Stimulated activated CD4-positive, alpha-beta T cell treated with anti-CD3 and anti-CD28 coated beads, Interleukin-12 subunit alpha, Interleukin-12 subunit beta, amount 100 ng/mL, for 4 hours (primary cell): Measurements from ENCODE around the gene SNAPC3.
"Not testable (repeated sequence)": the region's sequence is repeated elsewhere in the genome, so short reads cannot be mapped to it uniquely, and the experiment has no call there.

Experiments
- DNase-seq: peaks from one replicate; pipeline ENCODE4 v3.0.0-alpha.2; 2020

Gene SNAPC3

DNA sequence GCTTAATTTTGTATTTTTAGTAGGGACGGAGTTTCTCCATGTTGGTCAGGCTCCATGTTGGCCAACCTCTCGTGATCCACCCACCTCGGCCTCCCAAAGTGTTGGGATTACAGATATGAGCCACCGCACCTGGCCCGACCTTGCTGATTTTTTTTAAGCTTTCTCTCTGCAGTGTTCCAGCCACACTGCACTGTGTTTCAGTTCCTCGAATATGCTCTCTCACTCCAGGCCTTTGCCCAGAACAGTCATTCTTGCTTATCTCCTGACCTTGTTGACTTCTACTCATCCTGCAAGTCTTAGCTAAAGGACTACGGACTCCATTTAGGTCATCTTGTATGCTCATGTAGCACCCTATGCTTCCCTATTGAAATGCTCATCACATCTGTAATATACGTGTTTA, 3.3 kb downstream of the SNAPC3 start:
- DNase-seq, result no peak

DNA sequence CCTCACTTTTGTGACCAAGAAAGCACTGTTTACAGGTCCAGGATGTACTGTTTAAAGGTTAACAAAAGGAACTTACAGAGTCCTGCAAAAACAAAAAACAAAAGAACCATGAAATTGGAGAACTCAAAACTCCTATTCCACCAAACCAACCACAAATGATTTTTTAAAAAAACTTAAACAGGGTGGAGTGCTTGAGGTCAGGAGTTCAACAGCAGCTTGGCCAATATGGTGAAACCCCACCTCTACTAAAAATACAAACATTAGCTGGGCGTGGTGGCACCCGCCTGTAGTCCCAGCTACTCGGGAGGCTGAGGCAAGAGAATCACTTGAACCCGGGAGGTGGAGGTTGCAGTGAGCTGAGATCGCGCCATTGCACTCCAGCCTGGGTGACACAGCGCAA, 5.0 kb downstream of the SNAPC3 start:
- not testable (repeated sequence) for DNase-seq

DNA sequence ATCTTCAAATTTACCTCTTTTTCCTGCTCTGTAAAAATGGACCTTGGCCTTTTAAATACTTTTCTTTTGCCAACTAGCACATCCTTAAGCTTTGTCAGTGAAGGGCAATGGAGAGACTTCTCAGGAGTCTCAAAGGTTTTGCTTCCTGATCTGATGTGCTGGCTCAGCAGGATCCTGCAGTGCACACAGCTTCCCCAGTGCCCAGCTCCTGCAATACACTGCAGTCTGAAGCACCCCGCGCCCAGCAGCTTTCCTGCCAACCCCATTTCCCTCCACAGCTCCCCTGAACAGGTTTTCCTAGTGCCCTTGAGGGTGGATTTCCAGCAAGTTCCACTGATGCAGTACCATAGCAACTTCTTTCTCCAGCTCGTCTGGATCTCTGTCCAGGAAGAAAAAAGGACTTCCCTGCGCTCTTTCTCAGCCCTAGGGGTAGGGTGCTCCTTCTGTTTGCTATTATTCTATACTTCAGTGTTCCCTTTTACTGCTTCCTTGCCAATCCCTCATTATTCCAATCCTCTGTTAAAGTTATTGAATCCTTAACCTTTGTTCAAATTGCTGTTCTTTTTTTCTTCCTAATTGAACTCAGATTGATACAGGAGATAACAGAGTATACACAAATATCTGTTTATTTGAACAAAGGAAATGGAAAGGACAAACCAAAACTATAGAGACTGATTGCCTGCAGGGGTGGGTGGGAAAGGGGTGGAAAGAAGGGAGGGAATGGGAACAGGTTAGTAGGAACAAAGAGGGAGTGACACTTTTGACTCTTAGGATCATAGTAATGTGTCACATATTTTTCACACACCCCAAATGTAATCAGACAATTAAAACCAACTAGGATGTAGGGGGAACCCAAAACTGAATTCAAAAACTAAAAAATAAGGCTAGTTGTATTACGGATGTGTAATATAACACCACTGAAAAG, 8.5 kb downstream of the SNAPC3 start:
- DNase-seq, result no peak

DNA sequence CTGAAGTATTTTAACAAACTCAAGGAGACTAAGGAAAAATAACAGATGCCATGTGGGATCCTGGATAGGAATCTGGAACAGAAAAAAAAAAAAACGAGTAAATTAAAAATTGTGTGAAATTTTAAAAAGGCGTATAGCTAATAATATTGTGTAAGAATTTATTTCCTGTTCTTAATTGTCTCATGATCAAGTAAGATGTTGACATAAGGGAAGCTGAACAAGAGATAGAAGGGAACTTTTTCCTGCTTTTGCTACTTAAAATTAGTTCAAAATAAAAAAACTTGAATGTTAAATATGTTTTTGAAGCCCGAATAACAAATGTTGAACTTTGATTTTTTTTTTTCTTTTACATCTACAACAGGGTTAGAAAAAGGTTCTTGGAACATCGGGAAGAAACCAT, 10.5 kb downstream of the SNAPC3 start:
- no peak for DNase-seq

DNA sequence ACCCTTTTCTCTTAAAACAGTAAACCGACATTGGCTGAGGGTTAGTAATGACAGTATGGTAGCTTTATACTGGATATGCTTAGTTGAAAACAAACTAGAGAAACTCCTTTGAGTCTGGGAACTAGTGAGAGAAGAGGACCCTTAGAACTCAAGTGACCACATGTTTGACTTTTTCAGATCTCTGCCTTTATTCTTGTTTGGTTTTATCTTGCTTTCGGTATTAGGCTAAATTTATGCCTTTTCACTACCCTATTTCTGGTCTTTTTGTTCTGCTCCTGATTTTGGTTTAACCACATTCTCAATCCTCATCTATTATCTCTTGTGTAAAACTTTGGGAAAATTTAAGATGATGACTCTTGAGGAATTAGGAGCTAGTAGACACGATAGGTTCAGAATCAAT, 11.0 kb downstream of the SNAPC3 start:
- DNase-seq, result no peak

DNA sequence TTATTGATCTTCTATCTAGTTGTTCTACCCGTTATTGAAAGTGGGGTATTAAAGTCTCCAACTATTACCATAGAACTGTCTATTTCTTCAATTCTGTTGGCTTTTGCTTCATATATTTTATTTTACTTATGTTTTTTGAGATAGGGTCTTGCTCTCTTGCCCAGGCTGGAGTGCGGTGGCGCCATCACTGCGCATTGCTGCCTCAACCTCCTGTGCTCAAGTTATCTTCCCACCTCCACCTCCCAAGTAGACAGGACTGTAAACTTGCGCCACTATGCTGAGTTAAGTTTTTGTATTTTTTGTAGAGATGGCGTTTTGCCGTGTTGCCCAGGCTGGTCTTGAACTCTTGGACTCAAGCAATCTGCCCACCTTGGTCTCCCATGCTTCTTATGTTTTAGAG, 16.2 kb downstream of the SNAPC3 start:
- DNase-seq, result no peak

DNA sequence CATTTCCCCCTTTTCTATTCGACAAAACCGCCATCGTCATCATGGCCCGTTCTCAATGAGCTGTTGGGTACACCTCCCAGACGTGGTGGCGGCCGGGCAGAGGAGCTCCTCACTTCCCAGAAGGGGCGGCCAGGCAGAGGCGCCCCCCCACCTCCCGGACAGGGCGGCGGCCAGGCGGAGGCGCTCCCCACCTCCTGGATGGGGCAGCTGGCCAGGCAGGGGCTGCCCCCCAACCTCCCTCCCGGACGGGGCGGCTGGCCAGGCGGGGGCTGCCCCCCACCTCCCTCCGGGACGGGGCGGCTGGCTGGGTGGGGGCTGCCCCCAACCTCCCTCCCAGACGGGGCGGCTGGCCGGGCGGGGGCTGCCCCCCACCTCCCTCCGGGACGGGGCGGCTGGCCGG, 19.2 kb downstream of the SNAPC3 start:
- DNase-seq, result not testable (repeated sequence)

DNA sequence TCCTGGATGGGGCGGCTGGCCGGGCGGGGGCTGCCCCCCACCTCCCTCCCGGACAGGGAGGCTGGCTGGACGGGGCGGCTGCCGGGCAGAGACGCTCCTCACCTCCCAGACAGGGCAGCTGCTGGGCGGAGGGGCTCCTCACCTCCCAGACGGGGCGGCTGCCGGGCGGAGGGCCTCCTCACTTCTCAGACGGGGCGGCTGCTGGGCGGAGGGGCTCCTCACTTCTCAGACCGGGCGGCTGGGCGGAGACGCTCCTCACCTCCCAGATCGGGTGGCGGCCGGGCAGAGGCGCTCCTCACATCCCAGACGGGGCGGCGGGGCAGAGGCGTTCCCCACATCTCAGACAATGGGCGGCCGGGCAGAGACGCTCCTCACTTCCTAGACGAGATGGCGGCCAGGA, 19.6 kb downstream of the SNAPC3 start:
- not testable (repeated sequence) for DNase-seq

DNA sequence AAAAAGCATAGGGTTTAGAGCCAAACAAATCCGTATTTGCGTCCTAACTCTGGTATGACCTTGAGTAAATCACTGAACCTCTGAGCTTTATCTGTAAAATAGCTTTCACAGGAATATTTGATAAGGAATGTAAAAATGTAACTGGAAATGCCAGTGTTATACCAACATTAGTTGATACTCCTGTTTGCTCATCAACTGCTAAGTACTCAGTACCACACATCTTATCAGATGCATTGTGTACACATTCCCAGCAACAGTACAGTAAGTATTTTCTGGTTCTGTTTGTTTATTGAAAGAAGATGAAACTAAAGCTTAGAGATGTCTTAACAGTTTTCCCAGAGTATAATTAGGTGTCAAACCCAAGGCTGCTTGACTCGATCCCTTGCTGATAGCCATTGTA, 21.5 kb downstream of the SNAPC3 start:
- no peak for DNase-seq

DNA sequence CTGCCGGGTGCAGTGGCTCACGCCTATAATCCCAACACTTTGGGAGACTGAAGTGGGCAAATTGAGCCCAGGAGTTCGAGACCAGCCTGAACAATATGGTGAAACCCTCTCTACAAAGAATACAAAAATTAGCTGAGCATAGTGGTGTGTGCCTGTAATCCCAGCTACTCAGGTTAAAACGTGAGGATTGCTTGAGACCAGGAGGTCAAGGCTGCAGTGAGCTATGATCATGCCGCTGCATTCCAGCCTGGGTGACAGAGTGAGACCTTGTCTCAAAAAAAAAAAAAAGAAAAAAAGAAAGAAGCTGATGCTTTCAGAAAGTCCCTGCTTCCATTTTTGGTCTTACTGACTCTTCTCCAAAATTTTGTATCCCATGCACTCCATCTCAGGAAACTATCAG, 31.3 kb downstream of the SNAPC3 start:
- no peak for DNase-seq

DNA sequence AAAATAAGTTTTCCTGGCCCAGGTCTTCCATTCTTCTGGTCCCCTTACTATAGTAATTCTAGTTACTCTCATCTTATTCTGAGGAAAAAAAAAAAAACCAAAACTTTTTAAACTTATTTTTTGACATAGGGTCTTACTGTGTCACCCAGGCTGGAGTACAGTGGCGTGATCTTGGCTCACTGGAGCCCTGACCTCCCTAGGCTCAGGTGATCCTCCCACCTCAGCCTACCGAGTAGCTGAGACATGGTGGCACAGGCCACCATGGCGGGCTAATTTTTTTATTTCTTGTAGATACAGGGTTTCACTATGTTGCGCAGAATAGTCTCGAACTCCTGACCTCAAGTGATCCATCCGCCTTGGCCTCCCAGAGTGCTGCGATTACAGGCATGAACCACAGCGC, 38.4 kb downstream of the SNAPC3 start:
- no peak for DNase-seq

DNA sequence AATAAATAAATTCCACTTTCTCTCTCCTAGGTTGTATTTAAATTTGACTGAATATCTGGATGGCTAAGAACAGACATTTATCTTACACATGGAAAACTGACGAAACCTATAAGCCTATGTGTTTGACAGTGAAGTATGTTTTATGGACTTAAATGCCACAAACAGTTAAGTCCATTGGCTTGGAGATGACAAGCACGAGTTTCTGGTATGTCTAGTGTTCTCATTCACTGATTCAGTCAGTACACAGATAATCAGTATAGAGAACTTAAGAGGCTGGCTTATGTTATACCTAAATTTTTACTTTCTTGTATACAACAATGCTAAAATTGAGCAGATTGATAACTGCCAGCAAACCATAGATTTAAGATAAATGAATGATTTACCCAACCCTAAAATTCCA, 38.9 kb downstream of the SNAPC3 start:
- no peak for DNase-seq

DNA sequence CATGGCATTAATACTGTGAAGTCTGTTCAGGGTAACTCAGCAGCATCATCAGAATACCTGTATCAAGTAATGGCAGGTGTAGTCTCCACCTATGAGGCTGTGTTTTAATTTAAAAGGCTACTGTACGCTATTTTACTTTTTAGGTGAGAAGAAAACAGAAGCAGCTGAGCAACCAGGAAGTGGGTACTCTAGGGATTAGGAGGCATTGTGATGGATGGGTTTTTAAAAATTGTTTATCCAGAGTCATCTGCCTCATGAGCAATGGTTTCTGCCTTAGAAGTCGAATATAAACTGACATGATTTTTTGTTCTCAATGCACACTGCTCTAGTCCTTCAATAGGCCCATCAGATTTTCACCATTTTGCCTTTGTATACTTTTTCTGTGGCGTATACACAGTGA, 45.5 kb downstream of the SNAPC3 start:
- DNase-seq, result no peak

DNA sequence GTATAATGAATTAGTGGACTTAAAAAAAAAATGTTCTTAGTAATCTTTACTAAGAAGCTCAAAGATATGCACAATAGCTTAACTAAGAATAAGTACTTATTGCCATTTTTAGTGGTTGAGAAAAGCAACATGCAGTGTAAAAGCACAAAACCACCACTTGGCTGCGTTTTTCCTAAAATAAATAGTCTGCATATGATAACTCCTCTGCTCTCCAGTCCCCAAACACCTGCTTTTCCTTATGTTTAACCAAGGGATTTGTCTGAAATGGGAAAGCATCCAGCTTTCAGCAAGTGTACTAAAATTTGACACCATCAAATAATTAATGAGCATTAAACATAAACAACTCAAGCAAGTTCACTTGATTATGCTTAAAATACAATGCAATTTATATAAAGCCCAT, 46.7 kb downstream of the SNAPC3 start:
- DNase-seq, result no peak

DNA sequence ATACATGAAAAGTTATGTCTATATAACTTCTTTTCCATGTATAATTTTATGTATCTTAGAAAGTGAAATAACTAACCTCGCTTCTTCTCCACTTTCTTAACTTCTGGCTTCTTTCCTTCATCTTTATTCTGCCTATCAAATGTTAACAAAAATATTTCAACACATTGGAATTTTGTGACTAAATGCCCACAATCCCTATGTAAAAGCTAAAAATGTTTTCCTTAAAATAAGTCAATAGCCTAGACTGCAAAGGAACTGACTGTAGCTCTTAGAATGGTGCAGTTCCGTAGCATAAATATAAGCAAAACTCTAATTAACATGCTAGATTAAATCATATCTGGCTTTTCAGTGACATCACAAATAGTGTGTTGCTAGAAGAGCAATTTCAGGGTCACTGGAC, 47.2 kb downstream of the SNAPC3 start:
- no peak for DNase-seq

DNA sequence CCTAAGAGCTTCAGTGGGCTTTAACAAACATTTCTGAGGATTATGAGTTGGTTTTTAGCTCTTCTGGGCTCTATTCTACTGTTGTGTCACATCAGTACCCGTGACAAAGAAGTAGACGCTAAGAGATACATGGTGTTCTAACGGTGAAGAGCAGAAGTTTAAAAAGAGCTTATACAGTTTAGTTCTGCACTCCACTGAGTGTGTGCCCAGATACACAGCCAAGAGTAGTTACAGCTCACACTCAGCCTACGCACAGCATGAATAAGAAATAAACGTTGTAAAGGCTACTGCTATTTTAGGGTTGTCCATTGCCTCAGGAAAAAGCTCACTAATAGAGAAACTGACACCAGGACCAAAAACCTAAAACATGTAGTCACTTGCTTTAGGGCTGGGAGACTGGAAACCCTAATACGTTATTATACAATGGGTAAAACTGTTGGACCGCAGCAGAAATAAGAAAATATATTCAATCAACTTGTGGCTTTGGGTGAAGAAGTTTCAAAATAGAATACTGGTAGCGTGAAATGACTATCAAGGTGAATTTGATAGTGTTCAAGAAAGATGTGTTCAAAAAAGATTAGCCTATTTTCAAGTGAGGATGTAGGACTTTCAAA, 53.4 kb downstream of the SNAPC3 start:
- no peak for DNase-seq

DNA sequence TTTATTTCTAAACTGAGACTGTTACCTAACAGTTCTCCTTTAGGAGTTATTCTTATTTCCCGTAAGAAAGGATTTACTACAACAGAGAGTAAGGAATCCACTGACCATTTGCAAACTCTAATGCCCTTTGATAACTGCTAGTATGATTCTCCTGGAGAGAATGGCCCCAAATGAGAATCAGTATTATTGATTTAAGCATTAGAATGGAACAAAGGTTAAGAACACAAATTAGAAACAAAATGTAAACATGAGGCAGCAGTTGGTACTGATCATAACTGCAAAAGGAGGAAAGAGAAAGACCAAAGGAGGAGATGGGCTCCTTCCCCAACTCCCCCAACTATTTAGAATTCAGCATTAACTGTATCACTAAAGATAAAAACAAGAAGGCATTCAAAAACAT, 57.4 kb downstream of the SNAPC3 start:
- DNase-seq, result no peak

DNA sequence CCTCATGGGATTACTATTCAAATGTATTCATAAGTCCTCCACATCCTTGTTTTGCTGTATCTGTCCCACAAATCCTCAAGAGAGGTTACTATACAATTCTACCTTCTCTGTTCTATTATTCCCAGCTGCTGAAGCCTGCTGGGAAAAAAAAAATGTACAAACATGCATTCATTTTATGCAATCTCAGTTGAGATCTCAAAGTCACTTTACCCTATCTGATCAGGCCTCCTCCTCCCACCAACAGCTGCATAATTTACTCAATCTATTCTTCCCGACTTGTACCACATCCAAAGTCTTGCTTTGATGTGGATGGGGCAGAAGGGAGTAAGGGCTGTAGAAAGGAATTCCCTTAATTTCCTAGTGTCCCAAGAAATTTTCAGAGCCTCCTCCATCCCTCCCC, 59.5 kb downstream of the SNAPC3 start:
- DNase-seq, result no peak

DNA sequence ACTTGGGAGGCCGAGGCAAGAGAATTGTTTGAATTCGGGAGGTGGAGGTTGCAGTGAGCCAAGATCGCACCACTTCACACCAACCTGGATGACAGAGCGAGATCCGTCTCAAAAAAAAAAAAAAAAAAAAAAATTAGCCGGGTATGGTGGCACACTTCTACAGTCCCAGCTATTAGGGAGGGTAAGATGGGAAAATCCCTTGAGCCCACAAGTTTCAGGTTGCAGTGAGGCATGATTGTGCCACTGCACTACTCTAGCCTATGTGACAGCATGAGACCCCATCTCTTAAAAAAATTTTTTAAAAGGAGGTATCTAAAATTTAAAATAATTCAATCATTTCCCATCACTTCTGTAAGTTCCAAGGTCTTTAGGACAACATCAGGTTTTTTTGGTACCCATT, 62.1 kb downstream of the SNAPC3 start:
- DNase-seq, result no peak

DNA sequence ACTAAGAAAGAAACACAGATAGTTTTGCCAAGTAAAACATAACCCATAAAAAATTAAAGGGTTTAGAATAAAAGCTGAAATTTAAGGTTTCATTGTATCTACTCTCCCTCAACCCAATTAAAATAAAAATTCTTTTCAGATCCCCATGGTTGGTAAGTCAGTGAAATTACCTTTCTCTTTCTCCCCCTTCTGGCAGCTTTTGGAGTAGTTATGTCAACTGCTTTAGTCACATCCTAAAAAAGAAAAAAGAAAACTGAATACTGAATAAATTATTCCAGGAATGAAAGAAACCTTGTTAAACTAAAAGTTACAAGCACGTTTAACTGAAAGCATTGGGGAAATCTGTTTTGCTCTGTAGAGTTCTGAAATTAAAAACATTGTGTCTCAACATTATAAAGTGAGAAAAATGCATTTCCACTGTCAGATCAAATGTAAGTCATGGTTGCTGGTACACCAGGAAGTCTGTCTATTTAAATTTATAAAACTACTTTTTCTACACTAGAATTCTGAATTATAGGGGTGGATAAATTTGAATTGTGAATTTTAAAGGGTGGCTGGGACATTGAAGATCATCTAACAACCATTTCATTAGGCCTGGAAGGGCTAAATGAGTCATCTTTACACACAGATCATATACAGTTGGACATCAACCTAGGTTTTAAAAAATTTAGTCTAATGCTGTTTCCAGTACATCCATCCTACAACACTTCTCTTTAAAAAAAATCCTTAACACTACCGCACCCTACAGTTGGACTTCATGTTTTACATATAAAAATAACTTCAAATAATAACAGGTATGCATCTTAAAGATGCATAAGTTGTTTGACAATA, 63.4 kb downstream of the SNAPC3 start:
- DNase-seq, result no peak

DNA sequence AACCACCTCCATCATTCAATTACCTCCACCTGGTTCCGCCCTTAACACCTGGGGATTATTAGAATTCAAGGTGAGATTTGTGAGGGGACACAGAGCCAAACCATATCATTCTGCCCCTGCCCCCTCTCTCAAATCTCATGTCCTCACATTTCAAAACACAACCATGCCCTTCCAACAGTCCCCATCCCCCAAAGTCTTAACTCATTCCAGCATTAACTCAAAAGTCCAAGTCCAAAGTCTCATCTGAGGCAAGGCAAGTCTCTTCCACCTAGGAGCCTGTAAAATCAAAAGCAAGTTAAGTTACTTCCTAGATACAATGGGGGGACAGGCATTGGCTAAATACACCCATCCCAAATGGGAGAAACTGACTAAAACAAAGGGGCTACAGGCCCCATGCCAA, 69.3 kb downstream of the SNAPC3 start:
- no peak for DNase-seq

DNA sequence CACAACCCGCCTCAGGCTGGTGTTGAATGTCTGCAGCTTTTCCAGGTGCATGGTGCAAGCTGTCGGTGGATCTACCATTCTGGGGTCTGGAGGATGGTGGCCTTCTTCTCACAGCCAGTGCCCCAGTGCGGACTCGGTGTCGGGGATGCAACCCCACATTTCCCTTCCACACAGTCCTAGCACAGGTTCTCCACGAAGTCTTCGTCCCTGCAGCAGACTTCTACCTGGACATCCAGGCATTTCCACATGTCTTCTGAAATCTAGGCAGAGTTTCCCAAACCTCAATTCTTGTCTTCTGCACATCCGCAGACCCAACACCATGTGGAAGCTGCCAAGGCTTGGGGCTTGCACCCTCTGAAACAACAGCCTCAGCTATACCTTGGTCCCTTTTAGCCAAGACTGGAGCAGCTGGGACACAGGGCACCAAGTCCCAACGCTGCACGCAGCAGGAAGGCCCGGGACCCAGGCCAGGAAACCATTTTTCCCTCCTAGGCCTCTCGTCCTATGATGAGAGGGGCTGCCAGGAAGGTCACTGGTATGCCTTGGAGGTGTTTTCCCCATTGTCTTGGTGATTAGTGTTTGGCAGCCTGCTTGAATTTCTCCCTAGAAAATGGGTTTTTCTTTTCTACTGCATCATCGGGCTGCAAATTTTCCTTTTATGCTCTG, 69.9 kb downstream of the SNAPC3 start:
- no peak for DNase-seq
